ENCODE measurements around the gene WFDC10A. TPM values are rescaled to one million over a fixed set of nuclear protein-coding genes. Genes with fewer than 3 reads are reported as not detected.

WFDC10A gene
- total RNA-seq: not detected

GRCh38 chr20:45629496-45630100, at the start of gene WFDC10A:
Gene WFDC10A, plus strand, starts transcription at chr20:45629739. Its CDS starts 75 bp downstream, at chr20:45629814.

GRCh38 chr20:45631184-45631583, 1.6 kb downstream of the WFDC10A start, which contains the start of gene WFDC9:
Gene WFDC9, minus strand, starts transcription at chr20:45631284. Its CDS starts 21,103 bp downstream, at chr20:45610181.

GRCh38 chr20:45670139-45670538, 40.6 kb downstream of the WFDC10A start, which contains the start of gene WFDC11:
Gene WFDC11, minus strand, starts transcription at chr20:45670239. Its CDS starts 19,639 bp downstream, at chr20:45650600.

Other genes with a start within 250 kb of the WFDC10A start
- gene DBNDD2, start 221.4 kb upstream of the WFDC10A start, total RNA-seq: 10 to 100 TPM; 14.6 to 15.3 TPM
- gene PIGT, start 213.6 kb upstream of the WFDC10A start, total RNA-seq: 10 to 100 TPM; 46.3 to 50.7 TPM
- not detected for gene WFDC2, start 160.0 kb upstream of the WFDC10A start, total RNA-seq
- not detected for gene SPINT3, start 114.1 kb upstream of the WFDC10A start, total RNA-seq
- gene WFDC6, start 90.3 kb upstream of the WFDC10A start, total RNA-seq: not detected
- not detected for gene EPPIN, start 82.3 kb upstream of the WFDC10A start, total RNA-seq
- gene WFDC8, start 50.5 kb upstream of the WFDC10A start, total RNA-seq: not detected
- not detected for gene WFDC9, start 1.5 kb downstream of the WFDC10A start, total RNA-seq
- not detected for gene WFDC11, start 40.5 kb downstream of the WFDC10A start, total RNA-seq
- gene WFDC13, start 72.3 kb downstream of the WFDC10A start, total RNA-seq: not detected
- gene WFDC10B, start 75.3 kb downstream of the WFDC10A start, total RNA-seq: not detected
- gene SPINT4, start 92.6 kb downstream of the WFDC10A start, total RNA-seq: not detected
- gene WFDC3, start 162.1 kb downstream of the WFDC10A start, total RNA-seq: not detected
- 10 to 100 TPM; 27.8 to 28.2 TPM for gene DNTTIP1, start 162.2 kb downstream of the WFDC10A start, total RNA-seq
- 100 to 1,000 TPM; 135 to 141 TPM for gene UBE2C, start 182.9 kb downstream of the WFDC10A start, total RNA-seq
- not detected for gene TNNC2, start 197.6 kb downstream of the WFDC10A start, total RNA-seq
- gene SNX21, start 204.1 kb downstream of the WFDC10A start, total RNA-seq: under 1 TPM; 0.55 to 0.70 TPM
- 10 to 100 TPM; 29.6 to 32.8 TPM for gene ACOT8, start 227.7 kb downstream of the WFDC10A start, total RNA-seq
- gene ZSWIM3, start 227.9 kb downstream of the WFDC10A start, total RNA-seq: 1 to 10 TPM; 5.6 to 6.6 TPM